C4-2B (cell line): ENCODE data around the gene ZCCHC12.

Source experiments
- H3K27ac ChIP-seq: fragments of 450-650 bp; 2 replicates; pipeline ENCODE4 v1.5.1; 2017
- ZFX ChIP-seq: fragments of 450-650 bp; IDR thresholded peaks from 2 replicates; pipeline ENCODE4 v1.6.1; 2017
- TF ChIP-seq, protein P1 (sequence below): fragments of 450-650 bp; conservative IDR thresholded peaks from 2 replicates; pipeline ENCODE4 v1.5.1; 2017; ENCODE audit warnings: mild to moderate bottlenecking

ZCCHC12 gene

DNA sequence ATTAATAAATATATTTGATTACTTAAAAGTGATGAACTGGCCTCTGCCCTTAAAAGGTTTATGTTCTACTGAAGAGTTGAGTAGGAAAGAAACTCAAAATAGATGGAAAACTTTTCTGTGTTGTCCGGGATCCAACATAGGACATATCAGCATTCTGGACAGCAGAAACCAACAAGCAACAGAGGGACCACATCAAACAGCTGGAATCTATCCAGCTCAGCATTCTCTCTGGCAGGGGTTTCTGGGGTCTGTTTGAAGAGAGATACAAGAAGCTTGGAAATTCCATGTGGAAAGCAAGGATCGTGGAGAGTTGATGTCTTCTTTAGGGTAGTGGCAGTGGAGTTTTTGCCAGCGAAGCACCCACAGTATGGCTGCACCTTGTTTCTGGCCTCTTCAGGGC, 43.6 kb downstream of the ZCCHC12 start:
- no peak overlapping the region for H3K27ac ChIP-seq
- no peak for TF ChIP-seq ZFX
- TF ChIP-seq, protein P1, sequence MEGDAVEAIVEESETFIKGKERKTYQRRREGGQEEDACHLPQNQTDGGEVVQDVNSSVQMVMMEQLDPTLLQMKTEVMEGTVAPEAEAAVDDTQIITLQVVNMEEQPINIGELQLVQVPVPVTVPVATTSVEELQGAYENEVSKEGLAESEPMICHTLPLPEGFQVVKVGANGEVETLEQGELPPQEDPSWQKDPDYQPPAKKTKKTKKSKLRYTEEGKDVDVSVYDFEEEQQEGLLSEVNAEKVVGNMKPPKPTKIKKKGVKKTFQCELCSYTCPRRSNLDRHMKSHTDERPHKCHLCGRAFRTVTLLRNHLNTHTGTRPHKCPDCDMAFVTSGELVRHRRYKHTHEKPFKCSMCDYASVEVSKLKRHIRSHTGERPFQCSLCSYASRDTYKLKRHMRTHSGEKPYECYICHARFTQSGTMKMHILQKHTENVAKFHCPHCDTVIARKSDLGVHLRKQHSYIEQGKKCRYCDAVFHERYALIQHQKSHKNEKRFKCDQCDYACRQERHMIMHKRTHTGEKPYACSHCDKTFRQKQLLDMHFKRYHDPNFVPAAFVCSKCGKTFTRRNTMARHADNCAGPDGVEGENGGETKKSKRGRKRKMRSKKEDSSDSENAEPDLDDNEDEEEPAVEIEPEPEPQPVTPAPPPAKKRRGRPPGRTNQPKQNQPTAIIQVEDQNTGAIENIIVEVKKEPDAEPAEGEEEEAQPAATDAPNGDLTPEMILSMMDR, result no peak

GRCh38 chrX:118872102-118872566, 48.5 kb downstream of the ZCCHC12 start:
- TF ChIP-seq, protein P1, result no peak
- TF ChIP-seq ZFX, result no peak
- peak overlapping the region; percentile 36; the same call in 1 of the 2 replicates for H3K27ac ChIP-seq
